ENCODE data around the gene FHOD1. TPM values are rescaled to one million over a fixed set of nuclear protein-coding genes. Genes with fewer than 3 reads are reported as not detected.

The FHOD1 gene
- total and polyA plus RNA-seq, 10 of the 15 experiments (the other 5 are each of a cell fraction or from before 2014, with no cell fraction given): 8.9 to 65.7 (median 18.1) TPM

DNA sequence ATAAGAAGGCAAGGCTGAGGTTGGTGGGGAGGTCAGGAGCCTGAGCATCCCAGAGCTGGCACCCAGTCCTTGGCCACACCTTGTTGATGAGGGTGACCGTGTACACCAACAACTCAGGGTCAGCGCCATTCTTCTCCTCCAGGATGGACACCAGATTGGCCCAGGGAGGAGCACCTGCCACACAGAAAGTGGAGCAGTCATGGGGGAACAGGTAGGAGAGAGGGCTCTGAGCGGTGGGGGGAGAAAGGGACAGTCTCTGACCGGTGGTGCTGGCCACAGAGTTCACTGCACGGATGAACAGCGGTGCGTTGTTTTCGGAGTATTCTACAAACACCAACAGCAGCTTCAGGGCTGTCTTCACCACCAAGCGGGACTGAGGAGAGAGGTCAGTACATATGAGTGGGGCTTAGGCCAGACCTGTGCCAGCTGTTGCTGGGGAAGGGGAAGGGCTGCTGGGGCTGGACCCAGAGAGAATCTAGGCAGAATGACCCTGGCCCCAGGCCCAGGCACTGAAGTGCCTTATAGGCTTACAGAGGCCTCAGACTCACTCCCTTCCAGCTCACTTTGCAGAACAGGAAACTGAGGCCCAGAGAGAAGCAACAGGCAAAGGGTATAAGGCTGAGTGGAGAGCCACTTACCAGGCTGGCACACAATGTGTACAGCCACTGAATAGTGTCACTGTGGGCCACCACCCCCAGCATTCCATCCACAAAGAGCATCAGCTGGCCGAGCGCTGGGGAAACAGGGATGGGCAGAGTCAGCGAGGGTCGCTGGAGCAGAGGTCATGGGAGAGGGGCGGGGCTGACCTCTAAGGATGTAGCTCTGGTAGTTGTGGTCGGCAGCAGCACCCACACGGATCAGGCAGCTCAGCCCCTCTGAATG, 9.6 kb downstream of the FHOD1 start:
- no peak overlapping the region for H3K27ac ChIP-seq (ENCODE audit: control insufficient read depth, insufficient read depth)
- WGBS (ENCODE audit: insufficient coverage, insufficient replicate concordance, low lambda C conversion rate, missing lambda C conversion rate): 98% methylated on average over 16 of the region's 16 CpGs
- peaks cover 11% of the 10 kb centered on the region for H3K79me2 ChIP-seq (ENCODE audit: control insufficient read depth, insufficient read depth, low read length)
- in situ Hi-C loops (cut with MboI): no loop called here
- RAD21 ChIA-PET (ENCODE audit: unreplicated experiment): interaction anchor here (0.7 kb wide), 1 partner anchor 8 kb away, joined by 4 read pairs; no protein-coding TSS in a partner anchor
- H2AFZ ChIP-seq (ENCODE audit: control insufficient read depth, low read depth, low read length): no peak overlapping the region
- DNase-seq (ENCODE audit: low read depth, low spot score) (no peak), FAIRE-seq (no peak), ATAC-seq (no peak)
- TF ChIP-seq TAF1 (IDR thresholded peaks at IDR 0.05; ENCODE audit: borderline replicate concordance, low read depth, low read length) (no peak), KDM1A (IDR thresholded peaks at IDR 0.05; ENCODE audit: borderline replicate concordance) (no peak), SUPT20H (IDR thresholded peaks at IDR 0.05; ENCODE audit: borderline replicate concordance, control insufficient read depth, low read depth, low read length) (no peak), ZNF24 (IDR thresholded peaks at IDR 0.05) (no peak), EZH2 (IDR thresholded peaks at IDR 0.05; ENCODE audit: borderline replicate concordance, control insufficient read depth, low read depth, low read length) (no peak), ZBED1 (IDR thresholded peaks at IDR 0.05; ENCODE audit: borderline replicate concordance) (no peak), POLR2A (IDR thresholded peaks at IDR 0.05; ENCODE audit: low read depth, low read length) (no peak), RBBP5 (conservative IDR thresholded peaks at IDR 0.05) (no peak)
- TF ChIP-seq, protein P1, sequence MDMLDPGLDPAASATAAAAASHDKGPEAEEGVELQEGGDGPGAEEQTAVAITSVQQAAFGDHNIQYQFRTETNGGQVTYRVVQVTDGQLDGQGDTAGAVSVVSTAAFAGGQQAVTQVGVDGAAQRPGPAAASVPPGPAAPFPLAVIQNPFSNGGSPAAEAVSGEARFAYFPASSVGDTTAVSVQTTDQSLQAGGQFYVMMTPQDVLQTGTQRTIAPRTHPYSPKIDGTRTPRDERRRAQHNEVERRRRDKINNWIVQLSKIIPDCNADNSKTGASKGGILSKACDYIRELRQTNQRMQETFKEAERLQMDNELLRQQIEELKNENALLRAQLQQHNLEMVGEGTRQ (IDR thresholded peaks at IDR 0.05; ENCODE audit: borderline replicate concordance, low read depth, low read length): no peak
- POLR2A ChIA-PET: interaction anchor here (1.1 kb wide), 1 partner anchor 11 kb away, joined by 4 read pairs; the partner anchor contains the start of gene TMEM208
- H3K4me2 ChIP-seq (ENCODE audit: control insufficient read depth, insufficient read depth): no peak overlapping the region
- H3K9ac ChIP-seq (ENCODE audit: control insufficient read depth, insufficient read depth, low read length): no peak overlapping the region
- peaks cover 20 to 33% of the 10 kb centered on the region in 2 experiments; a peak in 3 of 4 replicates for H3K36me3 ChIP-seq (ENCODE audit: control insufficient read depth in 2 of 2, insufficient read depth in 2 of 2, low read length in 1 of 2)
- SMC1A ChIA-PET (ENCODE audit: uncharacterized antibody, unreplicated experiment): interaction anchor here (1.4 kb wide), 1 partner anchor 9 kb away, joined by 6 read pairs; the partner anchor contains the start of gene FHOD1
- CTCF ChIA-PET: no interaction called here
- no peaks in the 10 kb centered on the region for H4K20me1 ChIP-seq (ENCODE audit: control insufficient read depth, insufficient read depth)
- intact Hi-C loops (cut with micrococcal nuclease; ENCODE audit: unreplicated experiment): no loop called here
- no TSS peak for BruUV-seq (replicated peaks)
- no peak overlapping the region for H3K4me3 ChIP-seq
- H3K27me3 ChIP-seq (replicated peaks in 1 of 2; ENCODE audit: control insufficient read depth in 2 of 2, insufficient read depth in 2 of 2, low read length in 1 of 2): no peaks in the 10 kb centered on the region
- peaks cover 7% of the 10 kb centered on the region; the same call in 1 of the 2 replicates for H3K4me1 ChIP-seq (ENCODE audit: control insufficient read depth, insufficient read depth, low read length)
- no peaks in the 10 kb centered on the region for H3K9me3 ChIP-seq (replicated peaks; ENCODE audit: control insufficient read depth, insufficient read depth, low read length)

All from GM12878 (cell line).